Measurements from ENCODE around the gene DYNLRB1. TPM values are rescaled to one million over a fixed set of nuclear protein-coding genes. Genes with fewer than 3 reads are reported as not detected.

DYNLRB1 gene
- total and polyA plus RNA-seq, 9 of the 15 experiments (the other 6 are each of a cell fraction or from before 2014, with no cell fraction given) = 48.7 to 358 (median 121) TPM

GRCh38 chr20:34570859-34571306 lies 54.7 kb downstream of the DYNLRB1 start (continued):
- TF ChIP-seq, protein P1, sequence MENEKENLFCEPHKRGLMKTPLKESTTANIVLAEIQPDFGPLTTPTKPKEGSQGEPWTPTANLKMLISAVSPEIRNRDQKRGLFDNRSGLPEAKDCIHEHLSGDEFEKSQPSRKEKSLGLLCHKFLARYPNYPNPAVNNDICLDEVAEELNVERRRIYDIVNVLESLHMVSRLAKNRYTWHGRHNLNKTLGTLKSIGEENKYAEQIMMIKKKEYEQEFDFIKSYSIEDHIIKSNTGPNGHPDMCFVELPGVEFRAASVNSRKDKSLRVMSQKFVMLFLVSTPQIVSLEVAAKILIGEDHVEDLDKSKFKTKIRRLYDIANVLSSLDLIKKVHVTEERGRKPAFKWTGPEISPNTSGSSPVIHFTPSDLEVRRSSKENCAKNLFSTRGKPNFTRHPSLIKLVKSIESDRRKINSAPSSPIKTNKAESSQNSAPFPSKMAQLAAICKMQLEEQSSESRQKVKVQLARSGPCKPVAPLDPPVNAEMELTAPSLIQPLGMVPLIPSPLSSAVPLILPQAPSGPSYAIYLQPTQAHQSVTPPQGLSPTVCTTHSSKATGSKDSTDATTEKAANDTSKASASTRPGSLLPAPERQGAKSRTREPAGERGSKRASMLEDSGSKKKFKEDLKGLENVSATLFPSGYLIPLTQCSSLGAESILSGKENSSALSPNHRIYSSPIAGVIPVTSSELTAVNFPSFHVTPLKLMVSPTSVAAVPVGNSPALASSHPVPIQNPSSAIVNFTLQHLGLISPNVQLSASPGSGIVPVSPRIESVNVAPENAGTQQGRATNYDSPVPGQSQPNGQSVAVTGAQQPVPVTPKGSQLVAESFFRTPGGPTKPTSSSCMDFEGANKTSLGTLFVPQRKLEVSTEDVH (IDR thresholded peaks at IDR 0.05; ENCODE audit: low read depth, partially characterized antibody) = no peak
- TF ChIP-seq SIN3A (IDR thresholded peaks at IDR 0.05; ENCODE audit: borderline replicate concordance in 2 of 2, control insufficient read depth in 1 of 2, low read depth in 2 of 2, low read length in 2 of 2) (no peak), ADNP (tag; IDR thresholded peaks at IDR 0.05) (no peak), ASH1L (IDR thresholded peaks at IDR 0.05; ENCODE audit: borderline replicate concordance, low read depth, partially characterized antibody) (no peak), GABPB1 (CRISPR knock-in tag; IDR thresholded peaks at IDR 0.05) (no peak), HCFC1 (IDR thresholded peaks at IDR 0.05; ENCODE audit: low read depth, low read length) (no peak), FOSL1 (tag; conservative IDR thresholded peaks at IDR 0.05) (peak; percentile 89), MAFK (IDR thresholded peaks at IDR 0.05; ENCODE audit: low read length) (no peak), PKNOX1 (IDR thresholded peaks at IDR 0.05) (peak; percentile 90), ZNF696 (CRISPR knock-in tag; conservative IDR thresholded peaks at IDR 0.05) (no peak), DACH1 (IDR thresholded peaks at IDR 0.05; ENCODE audit: partially characterized antibody) (no peak), RBM14 (IDR thresholded peaks at IDR 0.05; ENCODE audit: borderline replicate concordance, insufficient read depth, low read depth, low read length) (no peak), NCOA1 (IDR thresholded peaks at IDR 0.05; ENCODE audit: low read depth) (no peak), ATF3 (IDR thresholded peaks at IDR 0.05) (peak; percentile 66), ATF3 (CRISPR knock-in tag; conservative IDR thresholded peaks at IDR 0.05) (no peak), TAL1 (IDR thresholded peaks at IDR 0.05) (peak; percentile 34; the same call in 1 of the 2 replicates), CUX1 (CRISPR knock-in tag; IDR thresholded peaks at IDR 0.05) (no peak), ZNF347 (CRISPR knock-in tag; IDR thresholded peaks at IDR 0.05; ENCODE audit: low read depth) (no peak), FOXP1 (CRISPR knock-in tag; IDR thresholded peaks at IDR 0.05) (no peak), TCF7 (IDR thresholded peaks at IDR 0.05; ENCODE audit: borderline replicate concordance) (no peak)

Measured in K562 (cell line).